Measurements from ENCODE around the gene MAGED1. TPM values are rescaled to one million over a fixed set of nuclear protein-coding genes. Genes with fewer than 3 reads are reported as not detected.

MAGED1 gene
- polyA plus RNA-seq (2012; ENCODE audit: low read depth, missing spikeins): 103 TPM

DNA sequence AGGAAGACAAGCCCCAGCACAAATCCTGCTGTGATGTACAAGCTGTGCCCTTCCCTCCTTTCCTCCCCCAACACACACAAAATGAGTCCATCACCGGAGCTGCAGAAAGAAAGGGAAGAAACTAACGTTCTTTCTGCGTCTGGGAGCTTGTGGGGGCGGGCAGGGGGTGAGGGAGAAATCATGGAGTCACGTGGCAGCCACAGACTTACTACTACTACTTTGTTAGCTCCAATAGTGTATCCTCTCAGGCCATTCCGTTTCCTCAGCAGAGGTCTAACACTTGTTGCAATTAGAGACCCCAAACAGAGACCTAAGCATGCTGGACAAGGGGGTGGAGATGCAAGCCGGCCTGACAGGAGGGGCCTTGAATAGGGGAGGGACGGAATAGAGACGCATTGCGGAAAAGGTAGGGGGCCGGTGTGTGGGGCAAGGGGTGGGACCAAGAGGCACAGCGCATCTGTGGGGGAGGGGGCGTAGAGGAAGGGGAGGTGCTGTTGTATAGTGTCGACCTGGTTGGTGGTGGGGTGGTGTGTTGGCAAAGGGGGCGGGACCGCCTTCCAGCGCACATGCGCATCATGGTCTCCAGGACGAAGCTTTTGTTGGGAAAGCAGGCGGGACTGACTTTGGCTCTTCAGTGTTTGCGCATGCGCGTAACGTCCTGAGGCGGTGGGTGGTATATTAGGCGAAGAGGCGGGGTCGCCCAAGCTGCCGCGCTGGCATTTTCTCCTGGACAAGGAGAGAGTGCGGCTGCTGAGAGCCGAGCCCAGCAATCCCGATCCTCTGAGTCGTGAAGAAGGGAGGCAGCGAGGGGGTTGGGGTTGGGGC, at the start of gene MAGED1:
MAGED1 (plus strand) TSS at position 703 of the 825 bp plus-strand sequence. CDS start 682 bp downstream, outside the sequence.
- FAIRE-seq (peak; percentile 100), DNase-seq (ENCODE audit: insufficient read length, low spot score) (peak; percentile 24)
- 0 out of 2 replicates have a peak, but pooled peaks have one; percentile 25 for TF ChIP-seq TAF1 (IDR thresholded peaks at IDR 0.05; ENCODE audit: low read depth, low read length)
- peak; percentile 10; the same call in 1 of the 2 replicates for TF ChIP-seq POU2F2 (IDR thresholded peaks at IDR 0.05; ENCODE audit: low read depth, low read length)
- peak; percentile 52 for TF ChIP-seq POLR2AphosphoS5 (IDR thresholded peaks at IDR 0.05; ENCODE audit: low read depth, low read length)
- no peak for TF ChIP-seq PAX5 (IDR thresholded peaks at IDR 0.05; ENCODE audit: insufficient read depth, low read length, severe bottlenecking)
- TF ChIP-seq POLR2A (IDR thresholded peaks at IDR 0.05; ENCODE audit: low read depth, low read length): peak; percentile 74
- TF ChIP-seq SPI1 (IDR thresholded peaks at IDR 0.05; ENCODE audit: low read depth, low read length): no peak

- DNase-seq (ENCODE audit: insufficient read length, low spot score) (no peak), FAIRE-seq (no peak)
- TF ChIP-seq POLR2AphosphoS5 (IDR thresholded peaks at IDR 0.05; ENCODE audit: low read depth, low read length): no peak
- TF ChIP-seq SPI1 (IDR thresholded peaks at IDR 0.05; ENCODE audit: low read depth, low read length): no peak
- no peak for TF ChIP-seq PAX5 (IDR thresholded peaks at IDR 0.05; ENCODE audit: insufficient read depth, low read length, severe bottlenecking)
These were observed 46.0 kb upstream of the MAGED1 start for GRCh38 chrX:51847463-51847862.

DNA sequence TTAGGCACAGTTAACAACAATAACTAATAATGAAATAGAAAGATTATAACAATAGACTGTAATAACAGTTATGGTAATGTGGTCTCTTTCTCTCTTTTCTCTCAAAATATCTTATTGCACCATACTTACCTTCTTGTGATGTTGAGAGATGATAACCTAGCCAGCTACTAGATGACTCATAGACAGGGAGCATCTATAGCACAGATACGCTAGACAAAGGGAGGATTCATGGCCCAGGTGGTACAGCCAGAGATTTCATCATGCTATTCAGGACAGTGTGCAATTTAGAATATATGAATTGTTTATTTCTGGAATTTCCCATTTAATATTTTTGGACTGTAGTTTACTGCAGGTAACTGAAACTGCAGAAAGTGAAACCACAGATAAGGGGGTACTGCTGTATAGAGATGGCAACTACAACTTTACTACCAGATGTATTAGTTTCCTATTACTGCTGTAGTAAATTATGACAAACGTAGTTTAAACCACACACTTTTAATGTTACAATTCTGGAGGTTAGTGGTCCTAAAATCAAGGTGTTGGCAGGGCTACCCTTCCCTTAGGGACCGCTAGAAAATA, 41.8 kb upstream of the MAGED1 start:
- DNase-seq (ENCODE audit: insufficient read length, low spot score): no peak
- FAIRE-seq: no peak
- TF ChIP-seq POU2F2 (IDR thresholded peaks at IDR 0.05; ENCODE audit: low read depth, low read length) (no peak), POLR2AphosphoS5 (IDR thresholded peaks at IDR 0.05; ENCODE audit: low read depth, low read length) (no peak), PAX5 (IDR thresholded peaks at IDR 0.05; ENCODE audit: insufficient read depth, low read length, severe bottlenecking) (no peak), POLR2A (IDR thresholded peaks at IDR 0.05; ENCODE audit: low read depth, low read length) (no peak)

DNA sequence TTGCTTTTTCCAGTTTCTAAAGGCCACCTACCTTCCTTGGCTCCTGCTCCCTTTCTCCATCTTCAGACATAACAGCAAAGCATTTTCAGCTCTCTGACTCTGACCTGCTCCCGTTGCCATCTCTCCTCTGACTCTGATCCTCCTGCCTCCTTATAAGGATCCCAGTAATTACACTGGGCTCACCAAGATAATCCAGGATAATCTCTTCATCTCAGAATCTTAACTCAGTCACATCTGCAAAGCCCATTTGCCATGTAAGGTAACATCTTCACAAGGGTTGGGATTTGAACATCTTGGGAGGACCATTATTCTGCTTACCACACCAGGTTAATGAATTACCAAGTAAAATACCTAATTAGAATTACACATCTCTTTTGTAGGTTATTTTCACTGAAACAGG, 41.3 kb upstream of the MAGED1 start:
- TF ChIP-seq PAX5 (IDR thresholded peaks at IDR 0.05; ENCODE audit: insufficient read depth, low read length, severe bottlenecking) (no peak), SPI1 (IDR thresholded peaks at IDR 0.05; ENCODE audit: low read depth, low read length) (no peak), TAF1 (IDR thresholded peaks at IDR 0.05; ENCODE audit: low read depth, low read length) (no peak), POU2F2 (IDR thresholded peaks at IDR 0.05; ENCODE audit: low read depth, low read length) (no peak), POLR2A (IDR thresholded peaks at IDR 0.05; ENCODE audit: low read depth, low read length) (no peak), POLR2AphosphoS5 (IDR thresholded peaks at IDR 0.05; ENCODE audit: low read depth, low read length) (no peak)
- DNase-seq (ENCODE audit: insufficient read length, low spot score): no peak
- no peak for FAIRE-seq

- no peak for TF ChIP-seq PAX5 (IDR thresholded peaks at IDR 0.05; ENCODE audit: insufficient read depth, low read length, severe bottlenecking)
- TF ChIP-seq POLR2AphosphoS5 (IDR thresholded peaks at IDR 0.05; ENCODE audit: low read depth, low read length): no peak
- TF ChIP-seq POLR2A (IDR thresholded peaks at IDR 0.05; ENCODE audit: low read depth, low read length): no peak
- no peak for TF ChIP-seq SPI1 (IDR thresholded peaks at IDR 0.05; ENCODE audit: low read depth, low read length)
- no peak for TF ChIP-seq TAF1 (IDR thresholded peaks at IDR 0.05; ENCODE audit: low read depth, low read length)
- TF ChIP-seq POU2F2 (IDR thresholded peaks at IDR 0.05; ENCODE audit: low read depth, low read length): no peak
- no peak for FAIRE-seq
- DNase-seq (ENCODE audit: insufficient read length, low spot score): no peak
These were observed 40.8 kb upstream of the MAGED1 start for GRCh38 chrX:51852621-51853020.

DNA sequence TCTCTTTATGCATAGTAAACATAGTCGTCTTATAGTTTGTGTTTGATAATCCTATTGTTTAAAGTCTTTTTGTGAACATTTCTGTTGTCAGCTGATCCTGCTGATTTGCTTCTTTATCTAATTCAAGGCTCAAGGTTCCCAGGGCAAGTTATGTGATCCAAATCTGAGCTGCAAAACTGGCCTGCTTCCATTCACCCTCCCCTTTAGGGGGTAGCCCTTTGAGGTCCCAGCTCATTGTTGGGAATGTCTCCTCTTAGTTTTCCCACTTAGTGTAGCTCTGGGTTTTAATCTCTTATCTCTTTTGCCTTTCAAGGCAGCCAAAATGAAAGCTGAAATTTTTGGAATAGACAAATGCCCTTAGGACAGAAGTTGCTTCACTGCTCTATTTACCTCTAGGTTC, 40.2 kb upstream of the MAGED1 start:
- TF ChIP-seq TAF1 (IDR thresholded peaks at IDR 0.05; ENCODE audit: low read depth, low read length) (no peak), POU2F2 (IDR thresholded peaks at IDR 0.05; ENCODE audit: low read depth, low read length) (no peak), POLR2A (IDR thresholded peaks at IDR 0.05; ENCODE audit: low read depth, low read length) (no peak), POLR2AphosphoS5 (IDR thresholded peaks at IDR 0.05; ENCODE audit: low read depth, low read length) (no peak), SPI1 (IDR thresholded peaks at IDR 0.05; ENCODE audit: low read depth, low read length) (no peak), PAX5 (IDR thresholded peaks at IDR 0.05; ENCODE audit: insufficient read depth, low read length, severe bottlenecking) (no peak)
- DNase-seq (ENCODE audit: insufficient read length, low spot score) (no peak), FAIRE-seq (no peak)

DNA sequence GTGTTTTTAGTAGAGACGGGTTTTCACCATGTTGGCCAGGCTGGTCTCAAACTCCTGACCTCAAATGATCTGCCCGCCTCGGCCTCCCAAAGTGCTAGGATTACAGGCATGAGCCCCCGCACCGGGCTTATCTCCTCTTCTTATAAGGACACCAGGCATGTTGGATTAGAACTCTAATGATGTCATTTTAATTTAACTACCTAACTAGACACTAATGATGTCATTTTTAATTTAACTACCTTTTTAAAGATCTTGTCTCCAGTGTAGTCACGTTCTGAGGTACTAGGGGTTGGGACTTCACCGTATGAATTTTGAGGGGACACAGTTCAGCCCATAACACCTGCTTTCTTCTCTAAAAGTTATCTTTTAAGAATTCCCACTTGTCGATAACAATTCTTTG, 37.7 kb upstream of the MAGED1 start:
- TF ChIP-seq TAF1 (IDR thresholded peaks at IDR 0.05; ENCODE audit: low read depth, low read length): no peak
- no peak for TF ChIP-seq POLR2A (IDR thresholded peaks at IDR 0.05; ENCODE audit: low read depth, low read length)
- no peak for TF ChIP-seq POU2F2 (IDR thresholded peaks at IDR 0.05; ENCODE audit: low read depth, low read length)
- TF ChIP-seq POLR2AphosphoS5 (IDR thresholded peaks at IDR 0.05; ENCODE audit: low read depth, low read length): no peak
- no peak for TF ChIP-seq SPI1 (IDR thresholded peaks at IDR 0.05; ENCODE audit: low read depth, low read length)
- TF ChIP-seq PAX5 (IDR thresholded peaks at IDR 0.05; ENCODE audit: insufficient read depth, low read length, severe bottlenecking): no peak
- DNase-seq (ENCODE audit: insufficient read length, low spot score) (no peak), FAIRE-seq (no peak)

- no peak for DNase-seq (ENCODE audit: insufficient read length, low spot score)
- FAIRE-seq: no peak
- no peak for TF ChIP-seq POU2F2 (IDR thresholded peaks at IDR 0.05; ENCODE audit: low read depth, low read length)
- no peak for TF ChIP-seq TAF1 (IDR thresholded peaks at IDR 0.05; ENCODE audit: low read depth, low read length)
- TF ChIP-seq POLR2A (IDR thresholded peaks at IDR 0.05; ENCODE audit: low read depth, low read length): no peak
These were observed 36.2 kb upstream of the MAGED1 start for GRCh38 chrX:51857159-51857733.

DNA sequence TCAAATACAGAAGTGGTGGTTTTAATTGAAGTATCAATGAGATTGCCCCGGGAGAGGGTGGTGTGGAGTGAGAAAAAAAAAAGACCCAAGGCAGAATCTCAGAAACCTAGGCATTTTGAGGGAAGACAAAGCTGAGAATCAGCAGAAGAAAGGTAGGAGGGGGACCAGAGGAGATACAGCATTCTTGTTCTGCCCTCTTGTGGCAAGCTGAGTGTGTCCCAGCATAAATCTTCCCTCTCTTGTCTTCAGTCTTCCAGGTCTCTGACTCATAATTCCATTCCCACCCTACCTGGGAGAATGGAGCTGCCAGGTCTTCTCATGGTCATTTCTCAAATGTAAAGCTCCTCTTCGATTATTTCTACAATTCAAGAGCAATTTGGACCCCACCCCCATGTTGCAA, 32.7 kb upstream of the MAGED1 start:
- FAIRE-seq (no peak), DNase-seq (ENCODE audit: insufficient read length, low spot score) (no peak)
- TF ChIP-seq PAX5 (IDR thresholded peaks at IDR 0.05; ENCODE audit: insufficient read depth, low read length, severe bottlenecking) (no peak), POLR2A (IDR thresholded peaks at IDR 0.05; ENCODE audit: low read depth, low read length) (no peak), TAF1 (IDR thresholded peaks at IDR 0.05; ENCODE audit: low read depth, low read length) (no peak), POU2F2 (IDR thresholded peaks at IDR 0.05; ENCODE audit: low read depth, low read length) (no peak), SPI1 (IDR thresholded peaks at IDR 0.05; ENCODE audit: low read depth, low read length) (no peak), POLR2AphosphoS5 (IDR thresholded peaks at IDR 0.05; ENCODE audit: low read depth, low read length) (no peak)

Data from GM12891 (cell line).